A549 treated with AZD9567 at 1 μM for 4 hours (cell line): ENCODE measurements around the gene FAM98A. TPM values are rescaled to one million over a fixed set of nuclear protein-coding genes. Genes with fewer than 3 reads are reported as not detected.

Source experiments
- total RNA-seq: library from RNA; stranded (reverse); fragments of 200-300 nt; extraction: Qiagen RNA extraction; gene quantifications from 5 replicates; pipeline ENCODE4 v1.2.3, GENCODE V29; 2022; ENCODE audit not compliant: insufficient read depth

FAM98A gene
- 61.7 to 126 TPM (median 65.5 TPM) in 5 replicates for total RNA-seq

DNA sequence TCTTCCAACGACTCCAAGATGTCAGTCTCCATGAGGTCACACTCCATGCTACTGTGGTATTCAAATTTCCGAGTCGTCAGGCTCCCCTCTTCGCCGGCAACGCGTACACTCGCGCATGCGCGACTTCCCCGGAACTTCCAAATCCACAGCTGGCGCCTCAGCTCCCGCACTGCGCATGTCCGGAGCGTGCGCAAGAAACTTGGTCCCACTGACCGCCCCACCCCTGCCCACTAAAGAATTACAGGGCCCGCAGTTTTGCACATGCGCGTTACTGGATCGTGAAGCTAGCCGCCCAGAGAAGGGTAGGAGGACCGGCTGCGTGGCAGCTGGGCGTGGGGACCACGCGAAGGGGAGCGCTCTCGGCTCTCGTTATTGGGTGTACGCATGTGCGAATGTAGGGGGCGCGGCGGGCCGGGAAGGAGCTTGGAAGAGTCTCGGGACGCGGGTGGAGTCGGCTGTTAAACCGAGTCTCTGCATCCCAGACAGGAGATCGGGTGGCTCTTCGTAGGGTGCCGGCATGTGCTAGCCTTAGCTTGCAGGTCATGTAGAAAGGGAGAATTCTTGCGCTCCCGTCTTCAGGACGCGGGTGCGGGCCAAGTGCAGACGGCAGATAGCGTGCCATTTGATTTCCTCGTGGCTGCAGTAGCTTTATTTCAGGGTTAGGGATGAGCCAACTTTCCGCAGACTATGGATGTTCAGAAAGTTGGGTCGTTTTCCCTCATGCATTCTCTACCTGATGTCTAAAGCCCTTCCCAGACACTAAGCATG, at the start of gene FAM98A:
FAM98A (minus strand) TSS at position 125 of the 768 bp plus-strand sequence; CDS start at position 47, 78 bp downstream.

Other genes with a start within 250 kb of the FAM98A start
- gene RASGRP3, start 122.7 kb downstream of the FAM98A start, total RNA-seq: 0.59 to 0.77 TPM (median 0.68 TPM) in 5 replicates